ENCODE results near the gene TREM2. TPM values are rescaled to one million over a fixed set of nuclear protein-coding genes. Genes with fewer than 3 reads are reported as not detected.

The TREM2 gene
- total and polyA plus RNA-seq, 2 of the 8 experiments (the other 6 are each of a cell fraction or from before 2014, with no cell fraction given): 0.20 TPM; not detected in 1

GRCh38 chr6:41132254-41132653 lies 30.7 kb downstream of the TREM2 start (continued):
- TF ChIP-seq CHD7 (IDR thresholded peaks at IDR 0.05; ENCODE audit: insufficient replicate concordance, low read length) (no peak), TAF7 (optimal IDR thresholded peaks at IDR 0.05; ENCODE audit: borderline replicate concordance, low read depth, low read length) (no peak), TAF1 (IDR thresholded peaks at IDR 0.05; ENCODE audit: low read depth, low read length) (no peak), NRF1 (IDR thresholded peaks at IDR 0.05; ENCODE audit: low read depth, low read length) (no peak)
